Endometrium (tissue), 2 donors: ENCODE data around the gene SDK2.

Experiments
- FAIRE-seq: peaks from 2 replicates; lab custom pipeline; 2012; peaks lifted over from hg19 to GRCh38; lab: Jason Lieb, UNC
- donor health status: control.
- donor health status: control.

The SDK2 gene

DNA sequence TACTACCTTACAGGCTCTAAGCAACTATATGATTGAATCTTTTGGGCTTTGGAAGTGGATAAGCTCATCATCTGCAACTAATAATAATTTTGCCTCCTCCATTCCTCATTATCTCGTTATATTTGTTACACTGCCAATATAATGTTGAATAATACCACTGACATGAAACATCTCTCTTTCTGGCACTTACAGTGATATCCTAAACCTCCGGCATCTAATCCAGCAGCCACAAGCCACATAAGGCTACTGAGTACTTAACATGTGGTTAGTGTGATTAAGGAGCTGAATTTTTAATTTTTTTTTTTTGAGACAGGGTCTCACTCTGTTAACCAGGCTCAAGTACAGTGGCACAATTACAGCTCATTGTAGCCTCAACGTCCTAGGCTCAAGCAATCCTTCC, 342.1 kb downstream of the SDK2 start:
- no peak for FAIRE-seq

DNA sequence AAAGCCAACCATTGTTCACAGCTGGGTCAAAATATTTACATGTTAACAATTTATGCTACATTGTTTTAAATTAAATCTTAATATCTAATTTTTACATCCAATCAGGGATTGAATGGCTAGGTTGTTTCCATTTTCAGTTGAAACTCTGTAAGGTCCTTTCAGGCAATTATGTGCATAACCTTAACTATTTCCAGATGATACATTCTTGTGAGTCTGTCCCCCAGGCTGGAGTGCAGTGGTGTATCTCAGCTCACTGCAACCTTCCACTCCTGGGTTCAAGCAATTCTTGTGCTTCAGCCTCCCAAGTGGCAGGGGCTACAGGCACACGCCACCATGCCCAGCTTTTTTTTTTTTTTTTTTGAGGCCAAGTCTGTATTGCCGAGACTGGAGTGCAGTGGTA, 342.9 kb downstream of the SDK2 start:
- FAIRE-seq = no peak

- no peak for FAIRE-seq
These were observed 343.9 kb downstream of the SDK2 start for GRCh38 chr17:73300392-73300791.

- FAIRE-seq = no peak
These were observed 346.0 kb downstream of the SDK2 start for GRCh38 chr17:73297934-73298861.

GRCh38 chr17:73293480-73293911, 350.7 kb downstream of the SDK2 start:
- FAIRE-seq = no peak

DNA sequence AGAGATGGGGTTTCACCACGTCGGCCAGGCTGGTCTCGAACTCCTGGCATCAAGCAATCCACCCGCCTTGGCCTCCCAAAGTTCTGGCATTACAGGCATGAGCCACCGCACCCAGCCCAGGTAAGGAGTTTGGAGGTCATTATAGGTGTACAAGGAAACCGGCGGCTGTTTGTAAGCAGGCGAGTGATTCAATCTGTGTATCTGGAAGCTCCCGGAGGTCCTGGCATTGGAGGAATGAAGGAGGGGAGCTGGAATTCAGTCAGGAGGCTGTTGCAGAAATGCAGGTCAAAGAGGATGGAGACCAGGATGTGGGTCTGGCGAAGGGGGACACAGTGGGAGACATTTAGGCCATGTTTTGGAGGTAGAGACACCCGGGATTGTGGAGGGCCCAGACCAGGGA, 351.2 kb downstream of the SDK2 start:
- no peak for FAIRE-seq

GRCh38 chr17:73292031-73292531, 352.2 kb downstream of the SDK2 start:
- no peak for FAIRE-seq

DNA sequence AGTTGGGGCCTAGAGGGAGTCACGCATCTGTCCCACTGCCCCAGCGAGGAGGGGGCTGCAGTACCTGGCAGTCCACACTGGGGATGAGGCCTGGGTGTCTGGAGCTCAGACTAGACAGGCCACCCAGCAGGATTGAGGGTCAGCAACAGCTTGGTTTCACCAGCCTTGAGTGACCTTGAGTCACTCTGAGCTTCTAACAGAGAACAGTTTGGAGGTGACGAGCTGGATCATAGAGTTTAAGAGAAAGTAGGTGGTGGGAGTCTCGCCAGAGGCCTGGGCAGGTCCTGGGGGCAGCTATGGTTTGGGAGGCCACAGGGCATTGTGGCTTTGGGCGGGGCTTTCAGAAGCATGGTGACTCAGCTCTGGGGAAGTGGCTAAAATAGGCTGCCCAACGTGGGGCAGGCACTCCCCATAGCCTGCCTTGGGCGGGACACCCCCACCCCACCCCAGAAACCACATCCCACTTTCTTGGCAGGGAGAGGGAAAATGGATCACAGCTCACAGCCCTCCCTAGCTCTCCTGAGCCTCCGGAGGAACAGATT, 352.9 kb downstream of the SDK2 start:
- FAIRE-seq = no peak

DNA sequence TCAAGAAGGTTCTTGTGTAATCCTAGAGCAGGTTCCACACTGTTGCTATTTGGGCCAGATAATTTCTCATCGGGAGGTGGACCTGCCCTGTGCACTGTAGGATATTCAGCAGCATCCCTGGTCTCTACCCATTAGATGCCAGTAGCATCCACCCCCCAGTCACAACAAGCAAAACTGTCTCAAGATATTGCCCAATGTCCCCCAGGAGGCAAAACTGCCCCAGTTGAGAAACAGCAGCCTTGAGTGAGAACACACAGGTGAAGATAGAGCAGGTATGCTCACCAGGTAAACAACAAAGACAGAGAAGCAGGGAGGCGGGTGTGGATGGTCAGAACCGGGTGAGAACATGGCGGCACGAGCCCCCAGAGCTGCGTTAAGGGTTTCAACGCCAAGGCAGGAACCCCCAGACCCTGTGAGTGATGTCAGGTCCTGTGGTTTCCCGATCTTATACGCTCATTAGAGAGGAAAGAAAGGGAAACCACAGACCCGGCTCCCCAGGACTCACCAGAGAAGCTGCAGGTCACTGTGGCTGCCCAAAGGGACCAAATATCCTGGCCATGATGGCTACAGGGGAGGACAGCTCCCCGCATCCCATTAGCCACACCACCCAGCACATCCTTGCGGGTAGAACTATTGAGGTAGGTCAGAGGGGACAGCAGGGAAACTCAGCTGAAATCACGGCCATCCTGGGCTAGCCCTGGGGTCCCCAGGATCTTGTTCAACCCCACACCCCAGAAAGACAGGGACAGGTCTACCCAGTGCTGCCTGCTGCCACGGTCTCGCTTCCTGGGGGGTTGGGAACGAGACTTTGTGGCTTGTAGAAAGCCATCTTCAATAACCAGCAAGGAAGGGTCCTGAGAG, 353.6 kb downstream of the SDK2 start:
- FAIRE-seq = no peak

DNA sequence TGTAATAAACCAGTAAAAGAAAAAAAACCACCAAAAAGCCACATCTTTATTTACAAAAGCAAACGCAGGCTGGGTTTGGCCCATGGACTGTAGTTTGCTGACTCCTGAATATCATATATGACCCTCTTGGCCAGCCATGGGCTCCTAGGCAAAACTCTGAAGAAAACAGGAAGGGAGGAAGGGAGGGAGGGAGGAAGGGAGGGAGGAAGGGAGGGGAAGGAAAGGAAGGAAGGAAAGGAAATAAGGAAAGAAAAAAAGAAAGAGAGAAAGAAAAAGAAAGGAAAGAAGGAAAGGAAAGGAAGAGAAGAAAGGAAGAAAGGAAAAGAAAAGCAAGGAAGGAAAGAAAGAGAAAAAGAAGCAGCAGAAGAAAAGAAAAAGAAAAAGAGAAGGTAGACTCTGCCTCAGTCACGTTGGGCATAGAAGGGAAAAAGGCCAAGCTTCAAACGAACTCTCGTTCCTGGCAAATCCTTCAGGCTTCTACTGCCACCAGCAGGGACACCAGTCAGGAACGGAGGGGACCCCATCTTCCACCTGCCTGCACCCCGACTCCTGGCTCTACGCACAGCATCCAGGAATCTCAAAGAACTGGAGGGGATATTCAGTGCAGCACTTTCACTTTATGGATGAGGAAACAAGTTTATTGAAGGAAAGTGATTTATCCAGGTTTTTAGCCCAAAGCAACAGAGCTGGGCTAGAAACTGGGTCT, 354.5 kb downstream of the SDK2 start:
- no peak for FAIRE-seq

- FAIRE-seq = no peak
These were observed 355.5 kb downstream of the SDK2 start for GRCh38 chr17:73288534-73289302.

DNA sequence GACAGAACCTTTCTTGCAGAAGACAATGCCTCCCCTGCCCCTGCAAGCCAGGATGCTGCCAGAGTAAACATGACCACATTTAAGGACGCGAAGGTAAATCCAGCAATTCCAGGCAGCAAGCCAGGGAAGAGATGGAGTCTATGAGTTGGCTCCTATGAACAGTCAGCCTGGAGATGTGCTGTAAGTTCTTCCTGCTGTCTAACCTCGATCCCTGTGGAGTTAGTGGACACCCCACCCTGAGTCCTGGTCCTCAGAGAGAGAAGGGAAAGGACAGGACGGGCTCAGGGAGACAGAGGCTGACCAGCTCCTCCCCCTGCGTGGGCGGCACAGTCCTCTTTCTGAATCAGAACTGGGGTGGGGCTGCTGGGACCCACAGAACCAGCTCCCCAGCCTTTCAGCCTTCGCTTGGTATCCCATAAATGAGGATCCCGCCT, 357.4 kb downstream of the SDK2 start:
- FAIRE-seq = no peak

DNA sequence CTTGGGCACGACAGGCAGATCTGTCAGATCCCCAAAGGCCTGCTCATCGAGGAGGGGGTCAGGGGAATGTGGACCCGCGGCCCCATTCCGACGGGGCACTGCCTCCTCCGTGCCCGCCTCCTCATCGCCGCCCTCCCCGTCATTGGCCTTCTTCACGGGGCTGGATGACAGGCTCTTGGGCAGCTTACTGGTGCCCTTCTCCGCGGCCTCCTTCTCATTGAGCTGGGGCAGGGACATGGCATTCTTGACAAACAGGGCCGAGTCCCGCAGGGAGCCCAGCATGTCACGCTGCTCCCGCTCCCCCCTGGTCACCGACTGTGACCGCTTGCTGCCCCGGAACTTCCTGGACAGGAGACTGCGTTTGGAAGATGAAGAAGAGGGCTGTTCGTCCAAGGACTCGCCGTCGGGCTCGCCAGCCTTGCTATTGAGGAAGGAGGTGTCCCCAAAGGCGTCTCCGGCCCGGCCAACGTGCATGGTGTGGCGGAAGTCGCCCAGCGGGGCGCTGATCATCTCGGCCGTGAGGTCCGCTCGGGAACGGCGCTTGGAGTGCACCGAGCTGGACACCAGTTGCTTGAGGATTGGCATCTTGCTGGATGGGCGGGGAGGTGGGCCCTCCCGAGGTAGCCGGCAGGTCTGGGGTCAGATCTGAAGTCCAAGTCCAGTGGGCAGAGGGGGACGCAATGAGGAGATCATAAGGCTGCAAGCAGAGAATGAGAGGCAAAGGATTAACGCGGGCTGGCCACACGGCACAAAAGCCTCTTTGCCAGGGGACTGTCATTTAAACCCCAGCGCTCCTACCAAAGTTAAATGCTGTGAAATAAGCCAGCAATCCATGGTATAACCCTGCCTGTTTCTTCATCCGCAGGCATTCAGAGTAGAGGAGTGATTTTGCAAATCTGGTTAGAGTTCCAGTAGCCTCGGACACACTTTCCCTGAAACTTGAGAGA, 358.1 kb downstream of the SDK2 start:
- no peak for FAIRE-seq

DNA sequence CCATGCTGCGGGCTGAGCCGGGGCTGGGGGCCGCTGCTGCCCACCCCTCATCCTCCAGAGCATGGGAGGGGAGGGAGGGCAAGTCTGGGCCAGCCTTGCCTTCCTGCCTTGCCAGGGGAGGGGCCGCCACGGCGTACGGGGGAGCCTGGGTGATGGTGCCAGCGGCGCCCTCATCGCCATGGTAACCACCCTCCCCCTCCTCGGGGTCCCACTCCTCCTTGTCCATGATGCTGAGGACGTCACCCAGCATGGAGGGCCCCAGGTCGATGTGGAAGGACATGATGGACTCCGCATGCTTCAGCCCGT, 358.7 kb downstream of the SDK2 start:
- no peak for FAIRE-seq

DNA sequence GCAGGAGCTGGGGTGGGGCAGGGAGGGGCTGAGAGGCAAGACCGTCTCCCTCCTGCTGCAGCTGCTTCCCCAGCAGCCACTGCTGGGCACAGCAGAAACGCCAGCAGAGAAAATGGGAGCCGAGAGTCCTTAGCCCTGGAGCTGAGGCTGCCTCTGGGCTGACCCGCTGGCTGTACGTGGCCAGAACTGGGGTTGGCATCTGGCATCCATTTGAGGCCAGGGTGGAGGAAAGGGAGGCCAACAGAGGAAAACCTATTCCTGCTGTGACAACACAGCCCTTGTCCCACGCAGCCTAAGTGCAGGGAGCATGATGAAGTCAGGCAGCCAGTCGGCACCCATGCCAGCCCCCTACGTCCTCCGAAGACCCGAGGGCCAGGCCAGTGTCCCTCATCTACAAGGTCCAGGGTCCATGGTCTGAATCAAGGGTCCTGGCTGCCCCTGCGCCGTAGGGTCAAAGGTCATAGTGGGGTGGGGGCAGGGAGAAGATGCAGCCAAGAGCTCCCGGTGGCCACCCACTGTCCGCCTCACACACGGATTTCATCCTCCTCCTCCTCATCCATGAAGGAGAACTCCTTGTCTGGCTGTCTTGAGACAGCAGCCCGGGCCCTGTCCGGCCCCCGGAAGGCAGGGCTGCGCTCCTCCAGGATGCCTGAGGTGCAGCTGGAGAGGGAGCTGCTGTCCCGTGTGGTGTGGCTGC, 359.2 kb downstream of the SDK2 start:
- FAIRE-seq = no peak
